Vagina (tissue), 2 donors: Measurements from ENCODE around the gene DIAPH3.

Source experiments
- CTCF ChIP-seq, 3 experiments: fragments of 450-650 bp in 2 of 3; fragments of 200-600 bp in 1 of 3; sonication (generic) in 1 of 3; IDR thresholded peaks; one replicate each; pipeline ENCODE4 v1.5.1; 2017 to 2019; ENCODE audit warnings: antibody characterized with exemption in 3 of 3, mild to moderate bottlenecking in 2 of 3, moderate library complexity in 2 of 3
- POLR2A ChIP-seq, 2 donors: fragments of 450-650 bp; IDR thresholded peaks; one replicate each; pipeline ENCODE4 v1.6.1; 2017; ENCODE audit warnings: antibody characterized with exemption in 2 of 2, mild to moderate bottlenecking in 2 of 2, moderate library complexity in 2 of 2

GRCh38 chr13:59710996-59711701 lies 452.6 kb downstream of the DIAPH3 start:
- TF ChIP-seq CTCF (IDR thresholded peaks at IDR 0.05) = no peak
- no peak for TF ChIP-seq POLR2A (IDR thresholded peaks at IDR 0.05)
